SK-N-SH (cell line): Measurements from ENCODE around the gene TDRD9. TPM values are rescaled to one million over a fixed set of nuclear protein-coding genes. Genes with fewer than 3 reads are reported as not detected.

Source experiments
- CTCF ChIA-PET: fragments of 300-600, 350-600 bp; formaldehyde crosslinking; extraction: SDS; loops from one replicate; lab custom pipeline; 2021; lab: Yijun Ruan, JAX
- POLR2A ChIA-PET: fragments of 350-600 bp; sonication (Branson Sonifier 250); formaldehyde crosslinking; extraction: SDS; loops from one replicate; lab custom pipeline; 2020; ENCODE audit warnings: antibody characterized with exemption, inconsistent platforms; lab: Yijun Ruan, JAX
- DNase-seq: peaks from one replicate; pipeline ENCODE4 v3.0.0; 2012
- H2AFZ ChIP-seq: fragments of 200-600 bp; sonication (generic); 2 replicates; pipeline ENCODE4 v1.8.1; 2016; ENCODE audit warnings: antibody characterized with exemption, mild to moderate bottlenecking, low read depth
- H3F3A ChIP-seq: fragments of 200-600 bp; sonication (generic); replicated peaks from 2 replicates; pipeline ENCODE3; 2016; ENCODE audit warnings: antibody characterized with exemption, mild to moderate bottlenecking; ENCODE audit not compliant: insufficient read depth
- H3K27ac ChIP-seq, 2 experiments: fragments of 200-500 bp in 1 of 2; fragments of 200-600 bp in 1 of 2; sonication (Bioruptor generic) in 1 of 2; sonication (generic), shearing (Covaris generic) in 1 of 2; 2 replicates each; pipeline versions ENCODE4 v1.5.1 to v1.6.1; 2014 to 2016; ENCODE audit warnings: low read depth in 2 of 2, inconsistent platforms in 1 of 2, low read length in 1 of 2, mild to moderate bottlenecking in 1 of 2, mixed read lengths in 1 of 2
- H3K27me3 ChIP-seq: fragments of 200-600 bp; sonication (generic), shearing (Covaris generic); 2 replicates; pipeline ENCODE4 v1.6.1; 2016; ENCODE audit warnings: mixed run types; ENCODE audit not compliant: insufficient read depth
- H3K36me3 ChIP-seq, 2 experiments: fragments of 200-500 bp in 1 of 2; fragments of 200-600 bp in 1 of 2; sonication (Bioruptor generic) in 1 of 2; sonication (generic) in 1 of 2; replicated peaks in 1 of 2; 2 replicates each; pipeline versions ENCODE3 to v1.5.1; 2014 to 2016; ENCODE audit warnings: low read length in 1 of 2, mild to moderate bottlenecking in 1 of 2; ENCODE audit not compliant: insufficient read depth in 2 of 2, control insufficient read depth in 1 of 2
- H3K4me1 ChIP-seq, 2 experiments: fragments of 200-500 bp in 1 of 2; fragments of 200-600 bp in 1 of 2; sonication (Bioruptor generic) in 1 of 2; sonication (generic), shearing (Covaris generic) in 1 of 2; 2 replicates each; pipeline versions ENCODE4 v1.5.1 to v1.6.1; 2014 to 2016; ENCODE audit warnings: low read depth in 1 of 2, low read length in 1 of 2, mixed run types in 1 of 2; ENCODE audit not compliant: insufficient read depth in 2 of 2, control insufficient read depth in 1 of 2
- H3K4me2 ChIP-seq: fragments of 200-600 bp; sonication (generic), shearing (Covaris generic); 2 replicates; pipeline ENCODE4 v1.6.1; 2017; ENCODE audit warnings: mixed run types
- H3K4me3 ChIP-seq, 2 experiments: fragments of 200-500 bp in 1 of 2; fragments of 200-600 bp in 1 of 2; sonication (Bioruptor generic) in 1 of 2; sonication (generic), shearing (Covaris generic) in 1 of 2; 2 replicates each; pipeline versions ENCODE4 v1.5.1 to v1.8.1; 2014 to 2016; ENCODE audit warnings: low read depth in 2 of 2, inconsistent platforms in 1 of 2, low read length in 1 of 2, mild to moderate bottlenecking in 1 of 2, mixed read lengths in 1 of 2, moderate library complexity in 1 of 2
- H3K79me2 ChIP-seq: fragments of 200-600 bp; sonication (generic); 2 replicates; pipeline ENCODE4 v1.8.1; 2017; ENCODE audit warnings: mild to moderate bottlenecking; ENCODE audit not compliant: insufficient read depth
- H3K9ac ChIP-seq: fragments of 200-600 bp; sonication (generic); 2 replicates; pipeline ENCODE4 v1.6.1; 2017; ENCODE audit warnings: mixed run types
- H3K9me2 ChIP-seq: fragments of 200-600 bp; sonication (generic); 2 replicates; pipeline ENCODE4 v1.6.1; 2017; ENCODE audit warnings: mixed run types
- H3K9me3 ChIP-seq: fragments of 200-600 bp; sonication (generic); 2 replicates; pipeline ENCODE4 v1.6.1; 2017; ENCODE audit warnings: mixed run types, mild to moderate bottlenecking, moderate library complexity
- H4K20me1 ChIP-seq: fragments of 200-600 bp; sonication (generic); 2 replicates; pipeline ENCODE4 v1.6.1; 2017; ENCODE audit warnings: mild to moderate bottlenecking, mixed run types; ENCODE audit not compliant: insufficient read depth
- CHD2 ChIP-seq: fragments of 150-350 bp; IDR thresholded peaks from 2 replicates; pipeline ENCODE4 v1.6.1; 2018; ENCODE audit warnings: low read length; ENCODE audit not compliant: partially characterized antibody
- CTCF ChIP-seq: fragments of 200-600 bp; sonication (generic); IDR thresholded peaks from 2 replicates; pipeline ENCODE4 v1.6.1; 2017; ENCODE audit warnings: antibody characterized with exemption, mild to moderate bottlenecking, moderate library complexity
- ELF1 ChIP-seq: IDR thresholded peaks from 2 replicates; pipeline ENCODE4 v1.4.0; 2012
- FOXM1 ChIP-seq: IDR thresholded peaks from 2 replicates; pipeline ENCODE4 v1.4.0; 2012; ENCODE audit warnings: low read depth, mild to moderate bottlenecking
- GATA2 ChIP-seq: sonication (generic); formaldehyde crosslinking; IDR thresholded peaks from 2 replicates; pipeline ENCODE4 v1.5.0; 2020; ENCODE audit warnings: mild to moderate bottlenecking, missing genetic modification reagents
- JUND ChIP-seq: IDR thresholded peaks from 2 replicates; pipeline ENCODE4 v1.4.0; 2012
- MEF2A ChIP-seq: IDR thresholded peaks from 2 replicates; pipeline ENCODE4 v1.4.0; 2012; ENCODE audit warnings: low read depth, borderline replicate concordance
- POLR2AphosphoS5 ChIP-seq: IDR thresholded peaks from 2 replicates; pipeline ENCODE4 v1.6.1; 2012; ENCODE audit warnings: low read depth, low read length
- RFX5 ChIP-seq: IDR thresholded peaks from 2 replicates; pipeline ENCODE4 v1.6.1; 2012; ENCODE audit warnings: mild to moderate bottlenecking, improper control_type of control experiment, low read length
- SMC3 ChIP-seq: IDR thresholded peaks from 2 replicates; pipeline ENCODE4 v1.6.1; 2012; ENCODE audit warnings: low read depth, low read length, improper control_type of control experiment
- YY1 ChIP-seq: IDR thresholded peaks from 2 replicates; pipeline ENCODE4 v1.4.0; 2012; ENCODE audit warnings: low read depth, mild to moderate bottlenecking
- WGBS: methylation state at CpG from one replicate; pipeline ENCODE4 v1.1.6; 2017; ENCODE audit warnings: low lambda C conversion rate; 5-methylcytosine and 5-hydroxymethylcytosine counted together
- polyA plus RNA-seq, 3 experiments: library from polyadenylated mRNA; depleted of rRNA; stranded (reverse); fragments of >200 nt; gene quantifications; 2 replicates each; pipeline ENCODE4 v1.2.3, GENCODE V29; 2012
- TF ChIP-seq, protein P1 (sequence below): IDR thresholded peaks from 2 replicates; pipeline ENCODE4 v1.4.0; 2012; ENCODE audit warnings: low read depth, borderline replicate concordance

Gene TDRD9
- polyA plus RNA-seq, 1 of the 3 experiments (the other 2 are of a cell fraction): not detected

DNA sequence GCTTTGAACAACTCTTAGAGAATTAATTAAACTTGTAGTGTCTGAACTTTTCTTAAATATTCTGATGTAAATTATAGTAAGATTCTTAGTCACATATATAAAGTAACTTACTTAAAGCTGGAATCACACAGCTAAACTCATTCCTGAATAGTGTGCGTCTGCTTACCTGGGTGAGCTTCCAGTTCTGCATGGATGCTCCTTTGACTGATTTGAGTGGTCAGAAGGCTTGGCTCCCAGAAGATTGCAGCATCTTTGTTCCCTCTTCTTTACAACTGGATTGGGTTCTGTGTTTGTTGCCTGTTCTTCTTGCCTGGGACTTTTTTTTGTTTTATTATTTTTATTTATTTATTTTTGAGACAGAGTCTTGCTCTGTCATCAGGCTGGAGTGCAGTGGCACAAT, 90.8 kb downstream of the TDRD9 start:
- no peaks in the 10 kb centered on the region for H3K79me2 ChIP-seq
- WGBS: 60% methylated on average over 1 of the region's 1 CpG
- H3K4me2 ChIP-seq: no peak overlapping the region
- no peaks in the 10 kb centered on the region for H3K27me3 ChIP-seq
- no peak overlapping the region for H3K27ac ChIP-seq
- H3K4me3 ChIP-seq: no peak overlapping the region
- ChIA-PET CTCF (interaction anchor here (1.3 kb wide), 1 partner anchor 18 kb away, joined by 4 read pairs; no protein-coding TSS in a partner anchor), POLR2A (no interaction called here)
- H3K9me3 ChIP-seq: no peaks in the 10 kb centered on the region
- H2AFZ ChIP-seq: no peak overlapping the region
- no peaks in the 10 kb centered on the region for H3F3A ChIP-seq
- H3K9me2 ChIP-seq: no peaks in the 10 kb centered on the region
- no peaks in the 10 kb centered on the region for H3K36me3 ChIP-seq
- H4K20me1 ChIP-seq: no peaks in the 10 kb centered on the region
- no peaks in the 10 kb centered on the region for H3K4me1 ChIP-seq
- no peak for TF ChIP-seq YY1
- no peak for TF ChIP-seq CHD2
- TF ChIP-seq, protein P1, sequence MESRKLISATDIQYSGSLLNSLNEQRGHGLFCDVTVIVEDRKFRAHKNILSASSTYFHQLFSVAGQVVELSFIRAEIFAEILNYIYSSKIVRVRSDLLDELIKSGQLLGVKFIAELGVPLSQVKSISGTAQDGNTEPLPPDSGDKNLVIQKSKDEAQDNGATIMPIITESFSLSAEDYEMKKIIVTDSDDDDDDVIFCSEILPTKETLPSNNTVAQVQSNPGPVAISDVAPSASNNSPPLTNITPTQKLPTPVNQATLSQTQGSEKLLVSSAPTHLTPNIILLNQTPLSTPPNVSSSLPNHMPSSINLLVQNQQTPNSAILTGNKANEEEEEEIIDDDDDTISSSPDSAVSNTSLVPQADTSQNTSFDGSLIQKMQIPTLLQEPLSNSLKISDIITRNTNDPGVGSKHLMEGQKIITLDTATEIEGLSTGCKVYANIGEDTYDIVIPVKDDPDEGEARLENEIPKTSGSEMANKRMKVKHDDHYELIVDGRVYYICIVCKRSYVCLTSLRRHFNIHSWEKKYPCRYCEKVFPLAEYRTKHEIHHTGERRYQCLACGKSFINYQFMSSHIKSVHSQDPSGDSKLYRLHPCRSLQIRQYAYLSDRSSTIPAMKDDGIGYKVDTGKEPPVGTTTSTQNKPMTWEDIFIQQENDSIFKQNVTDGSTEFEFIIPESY: no peak
- TF ChIP-seq RFX5: no peak
- TF ChIP-seq GATA2: no peak
- TF ChIP-seq ELF1: no peak
- no peak for TF ChIP-seq CTCF
- no peak for TF ChIP-seq MEF2A
- no peak for TF ChIP-seq JUND
- no peak for TF ChIP-seq POLR2AphosphoS5
- no peak for TF ChIP-seq SMC3
- no peak overlapping the region for H3K9ac ChIP-seq
- DNase-seq: no peak

- H3K27me3 ChIP-seq: no peaks in the 10 kb centered on the region
- H2AFZ ChIP-seq: no peak overlapping the region
- H3K4me2 ChIP-seq: no peak overlapping the region
- no peaks in the 10 kb centered on the region for H4K20me1 ChIP-seq
- H3K9me3 ChIP-seq: no peaks in the 10 kb centered on the region
- H3F3A ChIP-seq: no peaks in the 10 kb centered on the region
- H3K36me3 ChIP-seq: no peaks in the 10 kb centered on the region
- POLR2A ChIA-PET: no interaction called here
- H3K79me2 ChIP-seq: no peaks in the 10 kb centered on the region
- 61% methylated on average over 7 of the region's 7 CpGs for WGBS
- H3K4me3 ChIP-seq: no peak overlapping the region
- no peaks in the 10 kb centered on the region for H3K9me2 ChIP-seq
- TF ChIP-seq ELF1 (no peak), FOXM1 (no peak)
- CTCF ChIA-PET: interaction anchor here (1.3 kb wide), 1 partner anchor 19 kb away, joined by 4 read pairs; no protein-coding TSS in a partner anchor
- DNase-seq: no peak
- H3K27ac ChIP-seq: no peak overlapping the region
- no peaks in the 10 kb centered on the region for H3K4me1 ChIP-seq
- no peak overlapping the region for H3K9ac ChIP-seq
Observed at GRCh38 chr14:104019806-104020205, 91.5 kb downstream of the TDRD9 start.
